Stimulated activated CD4-positive, alpha-beta T cell treated with anti-CD3 and anti-CD28 coated beads, TNF-alpha, amount 100 ng/mL, for 48 hours (primary cell): ENCODE results near the gene GNA12.
A peak's percentile ranks its signal among the peaks of the same experiment; 100 is the strongest.

ENCODE experiments used
- DNase-seq, 3 donors: peaks; one replicate each; pipeline ENCODE4 v3.0.0-alpha.2; 2020; ENCODE audit warnings: low read depth in 3 of 3

Gene GNA12

GRCh38 chr7:2844153-2845033, at the start of gene GNA12:
Gene GNA12 (minus strand): TSS chr7:2844308. CDS start chr7:2844161, 147 bp downstream.
- peak; percentile 97 to 99 (median 97) for DNase-seq

GRCh38 chr7:2893411-2893861, 49.3 kb upstream of the GNA12 start:
- DNase-seq = no peak

GRCh38 chr7:2892549-2892948, 48.4 kb upstream of the GNA12 start:
- DNase-seq = no peak

GRCh38 chr7:2887816-2888215, 43.7 kb upstream of the GNA12 start:
- DNase-seq = no peak

GRCh38 chr7:2886900-2887299, 42.8 kb upstream of the GNA12 start:
- DNase-seq = no peak

- no peak for DNase-seq
Measured at GRCh38 chr7:2886391-2886790, 42.3 kb upstream of the GNA12 start.

- DNase-seq = no peak
Measured at GRCh38 chr7:2884161-2884560, 40.1 kb upstream of the GNA12 start.

GRCh38 chr7:2883101-2883500, 39.0 kb upstream of the GNA12 start:
- no peak for DNase-seq

- no peak for DNase-seq
Measured at GRCh38 chr7:2882111-2882510, 38.0 kb upstream of the GNA12 start.

GRCh38 chr7:2880874-2881533, 36.9 kb upstream of the GNA12 start:
- DNase-seq = no peak

GRCh38 chr7:2880051-2880450, 35.9 kb upstream of the GNA12 start:
- DNase-seq = no peak

- DNase-seq = no peak
Measured at GRCh38 chr7:2879354-2879753, 35.2 kb upstream of the GNA12 start.

GRCh38 chr7:2878306-2878705, 34.2 kb upstream of the GNA12 start:
- DNase-seq = no peak

- no peak for DNase-seq
Measured at GRCh38 chr7:2876031-2876731, 32.1 kb upstream of the GNA12 start.

GRCh38 chr7:2873686-2874551, 29.8 kb upstream of the GNA12 start:
- DNase-seq = no peak

GRCh38 chr7:2873146-2873545, 29.0 kb upstream of the GNA12 start:
- no peak for DNase-seq

- no peak for DNase-seq
Measured at GRCh38 chr7:2872296-2872874, 28.3 kb upstream of the GNA12 start.

GRCh38 chr7:2870471-2870931, 26.4 kb upstream of the GNA12 start:
- DNase-seq = peak; percentile 31 to 64 (median 43)

- no peak for DNase-seq
Measured at GRCh38 chr7:2869981-2870380, 25.9 kb upstream of the GNA12 start.

- no peak for DNase-seq
Measured at GRCh38 chr7:2866601-2867000, 22.5 kb upstream of the GNA12 start.
